C4-2B (cell line): ENCODE data around the gene PPM1L.
"Not testable (repeated sequence)": the region's sequence is repeated elsewhere in the genome, so short reads cannot be mapped to it uniquely, and the experiment has no call there.

Source experiments
- H3K27ac ChIP-seq: fragments of 450-650 bp; 2 replicates; pipeline ENCODE4 v1.5.1; 2017
- CTCF ChIP-seq: fragments of 450-650 bp; conservative IDR thresholded peaks from 2 replicates; pipeline ENCODE4 v1.5.1; 2017; ENCODE audit warnings: mild to moderate bottlenecking
- ZFX ChIP-seq: fragments of 450-650 bp; IDR thresholded peaks from 2 replicates; pipeline ENCODE4 v1.6.1; 2017

Gene PPM1L

GRCh38 chr3:160996811-160997210 lies 240.8 kb downstream of the PPM1L start:
- no peak for TF ChIP-seq CTCF
- no peak overlapping the region for H3K27ac ChIP-seq

GRCh38 chr3:160998581-160998980 lies 242.6 kb downstream of the PPM1L start:
- TF ChIP-seq ZFX = no peak
- no peak for TF ChIP-seq CTCF
- H3K27ac ChIP-seq = no peak overlapping the region

- H3K27ac ChIP-seq = no peak overlapping the region
- TF ChIP-seq ZFX = no peak
- no peak for TF ChIP-seq CTCF
Observed at GRCh38 chr3:160999274-160999673, 243.2 kb downstream of the PPM1L start.

GRCh38 chr3:161008086-161008485 lies 252.1 kb downstream of the PPM1L start:
- no peak overlapping the region for H3K27ac ChIP-seq
- TF ChIP-seq ZFX (no peak), CTCF (no peak)

GRCh38 chr3:161010151-161010550 lies 254.1 kb downstream of the PPM1L start:
- not testable (repeated sequence) for H3K27ac ChIP-seq

- H3K27ac ChIP-seq = no peak overlapping the region
Observed at GRCh38 chr3:161014843-161015749, 259.1 kb downstream of the PPM1L start.

GRCh38 chr3:161016417-161017313 lies 260.6 kb downstream of the PPM1L start:
- TF ChIP-seq CTCF (no peak), ZFX (no peak)
- H3K27ac ChIP-seq = no peak overlapping the region

More at GRCh38 chr3:161014843-161015749, 259.1 kb downstream of the PPM1L start:
- TF ChIP-seq ZFX (no peak), CTCF (no peak)
